WI38 (cell line): ENCODE data around the gene CMC2.
A peak's percentile ranks its signal among the peaks of the same experiment; 100 is the strongest.

ENCODE experiments used
- H3K4me3 ChIP-seq: 2 replicates; pipeline ENCODE4 v1.5.1; 2011; ENCODE audit warnings: low read depth, mild to moderate bottlenecking, control low read depth, low read length
- CTCF ChIP-seq: IDR thresholded peaks from 2 replicates; pipeline ENCODE4 v1.5.1; 2012; ENCODE audit warnings: low read depth, mild to moderate bottlenecking, control low read depth, low read length

The CMC2 gene

DNA sequence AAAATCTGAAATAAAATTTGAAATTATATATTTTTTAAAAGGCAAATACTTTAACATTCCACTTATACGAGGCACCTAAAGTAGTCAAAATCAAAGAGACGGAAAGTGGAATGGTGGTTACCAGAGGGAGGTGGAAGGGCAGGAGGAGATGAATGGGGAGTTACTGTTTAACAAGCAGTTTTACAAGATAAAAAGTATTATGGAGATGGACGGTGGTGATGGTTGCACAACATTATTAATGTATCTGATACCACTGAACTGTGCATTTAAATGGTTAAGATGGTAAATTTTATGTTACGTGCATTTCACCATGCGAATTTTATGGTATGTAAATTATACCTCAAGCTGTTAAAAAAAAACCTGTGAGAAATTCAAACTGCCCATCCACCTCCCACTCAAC lies 5.4 kb downstream of the CMC2 start:
- TF ChIP-seq CTCF = no peak
- H3K4me3 ChIP-seq = no peak overlapping the region

DNA sequence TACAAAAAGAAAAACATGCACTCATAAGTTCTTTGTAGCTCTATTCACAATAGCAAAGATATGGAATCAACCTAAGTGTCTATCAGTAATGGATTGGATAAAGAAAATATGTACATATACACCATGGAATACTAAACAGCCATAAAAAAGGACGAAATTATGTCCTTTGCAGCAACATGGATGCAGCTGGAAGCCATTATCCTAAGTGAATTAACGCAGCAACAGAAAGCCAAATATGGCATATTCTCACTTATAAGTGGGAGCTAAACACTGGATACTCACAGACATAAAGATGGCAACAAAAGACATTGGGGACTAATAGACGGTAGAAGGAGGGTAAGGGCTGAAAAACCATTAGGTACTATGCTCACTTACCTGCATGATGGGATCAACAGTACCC lies 5.8 kb downstream of the CMC2 start:
- H3K4me3 ChIP-seq = no peak overlapping the region
- TF ChIP-seq CTCF = no peak

GRCh38 chr16:80997964-80998620 lies 8.6 kb downstream of the CMC2 start:
- no peak for TF ChIP-seq CTCF
- no peak overlapping the region for H3K4me3 ChIP-seq

GRCh38 chr16:80997139-80997798 lies 9.4 kb downstream of the CMC2 start:
- TF ChIP-seq CTCF = no peak
- no peak overlapping the region for H3K4me3 ChIP-seq

GRCh38 chr16:80996688-80997138 lies 10.0 kb downstream of the CMC2 start:
- no peak overlapping the region for H3K4me3 ChIP-seq
- no peak for TF ChIP-seq CTCF

DNA sequence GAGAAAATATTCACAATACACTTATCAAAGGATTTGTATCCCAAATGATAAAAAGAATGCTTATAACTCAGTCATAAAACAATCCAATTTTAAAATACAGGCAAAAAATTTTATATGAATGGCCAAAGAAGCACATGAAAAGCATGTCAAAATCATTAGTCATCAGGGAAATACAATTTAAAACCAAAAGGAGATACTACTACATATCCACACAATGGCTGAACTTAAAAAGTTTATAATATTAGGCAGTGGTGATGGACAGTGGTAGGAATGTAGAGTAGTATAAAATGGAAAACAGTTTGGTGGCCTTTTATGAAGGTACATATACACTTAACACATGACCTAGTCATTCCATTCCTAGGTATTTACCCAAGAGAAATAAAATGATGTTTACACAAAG lies 12.2 kb downstream of the CMC2 start:
- TF ChIP-seq CTCF = no peak
- H3K4me3 ChIP-seq = no peak overlapping the region

DNA sequence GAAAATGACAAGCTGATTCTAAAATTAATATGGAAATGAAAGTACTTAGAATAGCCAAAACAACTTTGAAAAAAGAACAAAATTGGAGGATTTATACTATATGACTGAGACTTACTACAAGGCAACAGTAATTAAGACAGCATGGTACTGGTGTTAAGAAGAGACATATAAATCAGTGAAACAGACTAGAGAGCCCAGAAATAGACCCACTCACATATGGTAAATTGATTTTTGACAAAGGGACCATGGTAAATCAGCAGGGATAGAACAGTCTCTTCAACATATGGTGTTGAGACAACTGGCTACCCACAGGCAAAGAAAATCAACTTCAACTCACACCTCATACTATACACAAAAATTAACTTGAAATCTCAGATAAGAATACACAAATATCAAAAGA lies 12.9 kb downstream of the CMC2 start:
- peak overlapping the region; percentile 46 for H3K4me3 ChIP-seq

More for the DNA sequence above, 12.9 kb downstream of the CMC2 start:
- TF ChIP-seq CTCF = no peak
